ENCODE measurements around the gene ZNF217.
"Not testable (repeated sequence)": the region's sequence is repeated elsewhere in the genome, so short reads cannot be mapped to it uniquely, and the experiment has no call there.

ZNF217 gene

DNA sequence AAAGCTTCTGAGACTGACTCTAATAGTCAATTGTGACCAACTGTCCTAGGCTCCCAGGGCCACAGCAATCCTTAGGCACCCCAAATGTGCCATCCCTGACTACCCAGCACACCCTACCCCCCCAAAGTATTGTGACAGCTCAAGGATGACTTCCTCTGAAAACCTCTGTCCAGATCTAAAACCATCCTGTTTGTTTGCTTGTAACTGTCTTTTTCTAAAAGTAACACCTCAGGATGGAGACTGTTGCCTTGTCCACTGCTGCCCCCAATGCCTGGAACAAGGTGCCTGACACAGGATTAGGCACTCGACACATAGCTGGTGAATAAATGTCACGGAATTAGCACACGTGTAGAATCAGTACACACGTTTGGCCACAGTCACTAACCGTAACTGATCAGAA, 7.7 kb downstream of the ZNF217 start:
- H3K4me3 Mint-ChIP-seq: peak overlapping the region; percentile 73
- H3K27me3 Mint-ChIP-seq, H3K9me3 Mint-ChIP-seq, DNase-seq, ATAC-seq: not testable (repeated sequence)
- peak overlapping the region; percentile 95 for H3K27ac Mint-ChIP-seq
- H3K4me1 Mint-ChIP-seq: peaks cover 79% of the 10 kb centered on the region
- peaks cover 18% of the 10 kb centered on the region for H3K36me3 Mint-ChIP-seq (ENCODE audit: low read depth)

DNA sequence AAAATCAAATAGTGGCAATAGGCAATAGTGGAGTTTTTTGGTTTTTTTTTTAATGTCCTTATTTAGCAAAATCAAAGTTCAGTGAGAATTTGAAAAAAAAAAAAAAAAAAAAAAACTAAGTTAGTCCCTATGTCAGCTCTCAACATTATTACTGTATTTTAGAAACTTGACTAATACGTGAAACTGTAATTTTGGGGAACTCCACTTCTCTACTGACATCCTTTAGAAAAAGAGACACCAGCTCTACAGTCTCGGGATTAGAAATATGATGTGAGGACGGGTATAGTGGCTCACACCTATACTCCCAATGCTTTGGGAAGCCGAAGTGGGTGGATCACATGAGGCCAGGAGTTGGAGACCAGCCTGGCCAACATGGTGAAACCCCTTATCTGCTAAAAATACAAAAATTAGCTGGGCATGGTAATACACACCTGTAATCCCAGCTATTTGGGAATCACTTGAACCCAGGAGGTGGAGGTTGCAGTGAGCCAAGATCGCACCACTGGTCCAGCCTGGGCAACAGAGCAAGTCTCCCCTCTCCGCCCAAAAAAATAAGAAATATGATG, 8.6 kb downstream of the ZNF217 start:
- Mint-ChIP-seq H3K4me1 (peaks cover 82% of the 10 kb centered on the region), H3K4me3 (peak overlapping the region; percentile 73), H3K36me3 (ENCODE audit: low read depth) (peaks cover 25% of the 10 kb centered on the region), H3K27ac (peak overlapping the region; percentile 95)
- not testable (repeated sequence) for DNase-seq, H3K9me3 Mint-ChIP-seq, H3K27me3 Mint-ChIP-seq
- peak; percentile 30 for ATAC-seq

DNA sequence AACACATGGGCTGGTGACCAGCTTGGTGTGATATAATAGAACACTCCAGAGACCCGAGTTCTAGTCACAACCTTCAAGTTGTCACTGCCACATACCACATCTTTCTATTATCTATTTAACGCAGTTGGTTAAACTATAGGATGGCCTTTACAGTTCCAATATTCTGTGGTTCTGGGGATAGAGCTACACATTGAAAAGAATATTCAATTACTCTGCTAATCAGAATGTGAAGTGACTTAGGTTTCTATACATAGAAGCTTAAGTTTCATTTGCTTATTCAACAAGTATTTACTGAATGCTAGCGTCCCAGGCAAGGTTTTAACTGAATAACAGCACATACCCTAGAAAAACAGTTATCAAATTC, 9.1 kb downstream of the ZNF217 start:
- not testable (repeated sequence) for DNase-seq, H3K27me3 Mint-ChIP-seq, ATAC-seq, H3K9me3 Mint-ChIP-seq
- peak overlapping the region; percentile 85 for H3K4me3 Mint-ChIP-seq
- peak overlapping the region; percentile 95 for H3K27ac Mint-ChIP-seq
- peaks cover 83% of the 10 kb centered on the region for H3K4me1 Mint-ChIP-seq
- H3K36me3 Mint-ChIP-seq (ENCODE audit: low read depth): peaks cover 28% of the 10 kb centered on the region

DNA sequence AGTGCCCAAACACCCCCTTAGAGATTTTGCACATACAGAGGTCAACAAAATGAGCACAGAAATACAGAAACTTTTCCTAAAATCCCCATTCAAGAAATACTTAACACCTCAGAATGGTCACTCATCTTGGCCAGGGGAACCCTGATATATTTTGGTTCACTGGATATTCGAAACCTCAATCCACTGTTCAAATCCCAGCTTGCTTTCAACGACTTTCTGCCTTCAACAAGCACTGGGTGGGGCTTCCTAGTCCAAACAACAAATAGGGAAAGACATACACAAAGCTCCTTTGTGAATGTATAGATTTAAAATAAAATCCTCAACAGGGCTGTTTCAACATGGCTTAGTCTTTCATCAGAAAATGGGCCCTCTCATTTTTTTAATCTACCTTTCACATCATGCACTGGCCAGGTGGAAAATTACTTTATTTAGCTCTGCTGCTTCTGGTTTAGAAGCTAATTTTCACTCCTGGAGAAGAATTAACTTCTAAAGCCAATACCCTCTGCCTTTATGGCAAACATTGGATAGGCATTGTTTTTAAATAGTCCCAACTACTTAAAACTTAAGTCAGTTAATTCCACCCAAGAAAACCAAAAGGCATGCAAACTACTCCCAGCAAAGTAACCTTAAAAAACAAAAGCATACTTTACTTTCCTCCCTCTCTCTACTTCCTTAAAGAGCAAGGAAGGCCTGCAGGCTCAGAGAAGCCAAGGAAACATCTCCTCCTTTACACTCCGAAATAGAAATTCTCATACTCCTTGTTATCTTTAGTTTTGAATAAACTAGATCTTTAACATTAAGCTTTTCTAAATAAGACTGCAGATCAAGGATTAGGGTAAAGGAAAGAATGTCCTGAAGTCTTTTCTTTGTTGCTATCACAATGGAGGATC, 9.7 kb downstream of the ZNF217 start:
- DNase-seq, H3K27me3 Mint-ChIP-seq, H3K9me3 Mint-ChIP-seq, ATAC-seq: not testable (repeated sequence)
- Mint-ChIP-seq H3K36me3 (ENCODE audit: low read depth) (peaks cover 28% of the 10 kb centered on the region), H3K27ac (peak overlapping the region; percentile 95), H3K4me3 (peak overlapping the region; percentile 85), H3K4me1 (peaks cover 86% of the 10 kb centered on the region)

DNA sequence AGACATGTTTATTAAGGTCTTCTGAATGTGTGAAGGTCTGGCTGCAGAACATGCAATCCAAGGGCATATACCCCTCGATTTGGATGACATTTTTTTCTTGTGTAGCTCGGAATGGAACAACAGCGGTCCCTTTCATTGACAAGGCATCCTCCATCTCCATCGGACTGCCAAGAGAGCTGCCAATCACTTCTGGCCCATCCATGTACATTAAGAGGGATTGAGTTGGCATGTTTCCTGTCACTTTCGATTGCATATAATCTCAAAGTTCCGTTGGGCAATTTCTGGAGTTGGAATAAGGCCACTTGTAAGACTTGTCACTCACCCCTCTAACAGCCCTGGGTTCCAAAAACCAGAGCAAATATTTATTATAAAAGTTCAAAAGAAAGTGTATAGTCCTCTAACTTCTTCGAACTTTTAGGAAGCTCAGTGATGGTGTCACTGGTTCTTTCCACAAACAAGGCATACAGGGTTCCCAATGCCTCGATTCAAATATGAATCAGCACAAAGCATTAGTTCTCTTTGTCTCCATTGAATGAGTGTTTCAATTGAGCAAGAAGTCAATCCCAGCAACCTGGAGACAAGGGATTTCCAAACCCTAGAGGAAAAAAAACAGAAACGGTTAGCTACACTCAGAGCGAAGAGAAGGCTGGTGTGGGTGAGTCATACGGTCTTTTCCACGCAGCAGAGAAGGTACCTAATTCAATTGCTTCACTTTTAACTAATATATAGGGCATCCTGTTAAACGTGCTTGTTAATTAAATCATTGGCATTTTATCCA, 10.9 kb downstream of the ZNF217 start:
- peaks cover 94% of the 10 kb centered on the region for H3K4me1 Mint-ChIP-seq
- H3K9me3 Mint-ChIP-seq: no peaks in the 10 kb centered on the region
- peak; percentile 43 for DNase-seq
- H3K27ac Mint-ChIP-seq: peak overlapping the region; percentile 95
- H3K36me3 Mint-ChIP-seq (ENCODE audit: low read depth): peaks cover 32% of the 10 kb centered on the region
- H3K27me3 Mint-ChIP-seq: no peaks in the 10 kb centered on the region
- H3K4me3 Mint-ChIP-seq: peak overlapping the region; percentile 85
- ATAC-seq: peak; percentile 65

DNA sequence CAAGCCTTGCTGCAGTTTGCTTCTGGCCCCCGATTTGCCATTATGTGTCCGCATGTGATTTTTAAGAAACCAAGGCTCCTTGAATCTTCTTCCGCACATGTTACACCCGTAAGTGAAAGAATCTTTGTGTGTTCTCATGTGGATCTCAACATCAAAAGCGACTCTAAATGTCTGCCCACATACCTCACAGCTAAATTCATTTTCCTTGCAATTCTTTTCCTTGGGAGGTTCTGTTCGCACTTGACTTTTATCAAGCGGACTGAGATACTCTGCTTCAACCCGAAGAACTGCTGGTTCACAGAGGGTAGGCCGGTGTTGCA, 11.4 kb downstream of the ZNF217 start:
- Mint-ChIP-seq H3K36me3 (ENCODE audit: low read depth) (peaks cover 37% of the 10 kb centered on the region), H3K4me3 (peak overlapping the region; percentile 85), H3K4me1 (peaks cover 97% of the 10 kb centered on the region), H3K9me3 (no peaks in the 10 kb centered on the region), H3K27me3 (no peaks in the 10 kb centered on the region), H3K27ac (peak overlapping the region; percentile 95)
- DNase-seq (no peak), ATAC-seq (no peak)

DNA sequence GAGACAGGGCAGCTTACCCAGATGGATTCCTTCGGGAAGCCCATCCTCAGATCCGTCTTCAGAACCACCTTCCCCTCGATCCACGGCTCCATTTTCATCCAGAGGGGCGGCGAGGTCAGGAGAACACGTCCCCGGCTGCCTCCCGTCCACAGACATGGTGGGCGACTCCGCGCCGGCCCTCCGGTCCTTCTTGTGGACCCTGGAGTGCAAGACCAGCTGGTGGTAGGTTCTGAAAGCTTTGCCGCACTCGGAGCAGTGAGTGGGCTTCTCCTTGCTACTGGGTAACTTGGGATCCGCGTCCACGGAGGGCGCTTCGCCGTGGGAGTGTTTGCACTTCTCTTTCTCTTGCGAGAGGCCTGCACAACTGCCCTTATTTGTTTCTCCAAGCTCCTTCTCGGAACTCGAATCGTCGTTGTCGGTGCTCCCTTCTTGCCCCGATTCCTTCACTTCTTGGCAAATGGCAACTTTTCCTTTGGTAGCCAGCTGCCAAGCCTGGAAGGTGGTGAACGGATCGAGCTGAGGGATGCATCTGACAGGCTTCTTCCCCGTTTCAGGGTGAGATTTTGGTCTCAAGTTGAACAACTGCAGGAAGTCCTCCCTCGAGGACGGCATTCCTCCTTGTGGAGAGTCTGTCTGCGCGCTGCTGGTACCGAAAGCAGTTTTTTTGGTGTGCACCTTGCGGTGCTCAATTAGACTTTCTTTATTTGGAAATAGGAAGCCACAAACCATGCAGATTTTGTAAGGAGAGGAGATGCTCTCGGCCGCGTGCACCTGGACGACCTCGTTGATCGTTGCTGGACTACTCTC, 12.0 kb downstream of the ZNF217 start:
- H3K9me3 Mint-ChIP-seq: no peaks in the 10 kb centered on the region
- H3K27ac Mint-ChIP-seq: peak overlapping the region; percentile 95
- DNase-seq (peak; percentile 33), ATAC-seq (no peak)
- no peaks in the 10 kb centered on the region for H3K27me3 Mint-ChIP-seq
- H3K4me3 Mint-ChIP-seq: peak overlapping the region; percentile 85
- peaks cover 43% of the 10 kb centered on the region for H3K36me3 Mint-ChIP-seq (ENCODE audit: low read depth)
- peaks cover 97% of the 10 kb centered on the region for H3K4me1 Mint-ChIP-seq

DNA sequence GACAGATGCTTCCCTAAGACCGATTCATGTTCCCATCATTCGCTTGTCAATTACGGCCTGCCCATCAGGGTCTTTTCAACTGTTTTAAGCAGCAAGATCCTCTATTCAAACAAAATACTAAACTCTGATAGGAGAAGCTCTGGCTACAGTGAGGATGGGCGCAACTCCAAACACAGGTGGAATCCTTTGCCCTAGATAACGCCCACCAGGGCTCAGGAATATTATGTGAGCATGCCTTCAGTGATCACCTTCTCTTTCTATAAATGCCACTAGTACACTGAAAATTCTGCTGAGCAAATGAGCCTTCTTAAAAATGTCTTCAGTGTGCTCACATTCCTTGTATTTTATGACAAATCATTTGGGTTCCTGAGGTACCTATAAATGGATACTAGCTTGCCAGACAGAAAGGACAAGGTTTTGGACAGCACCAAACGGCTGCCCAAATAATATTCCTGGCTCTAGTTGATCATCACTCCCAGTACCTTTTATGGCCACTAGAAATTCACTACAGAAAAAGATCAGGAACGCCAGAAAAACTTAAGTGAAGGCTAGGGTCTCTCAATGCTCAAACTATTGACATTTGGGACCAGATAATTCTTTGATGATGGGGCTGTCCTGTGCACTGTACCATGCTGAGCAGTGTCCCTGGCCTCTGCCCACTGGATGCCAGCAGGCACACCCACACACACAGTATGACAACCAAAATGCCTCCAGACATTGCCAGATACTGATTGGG, 13.1 kb downstream of the ZNF217 start:
- no peak for DNase-seq
- no peak for ATAC-seq
- H3K27me3 Mint-ChIP-seq: no peaks in the 10 kb centered on the region
- peak overlapping the region; percentile 85 for H3K4me3 Mint-ChIP-seq
- peaks cover 97% of the 10 kb centered on the region for H3K4me1 Mint-ChIP-seq
- peak overlapping the region; percentile 95 for H3K27ac Mint-ChIP-seq
- peaks cover 54% of the 10 kb centered on the region for H3K36me3 Mint-ChIP-seq (ENCODE audit: low read depth)
- no peaks in the 10 kb centered on the region for H3K9me3 Mint-ChIP-seq

DNA sequence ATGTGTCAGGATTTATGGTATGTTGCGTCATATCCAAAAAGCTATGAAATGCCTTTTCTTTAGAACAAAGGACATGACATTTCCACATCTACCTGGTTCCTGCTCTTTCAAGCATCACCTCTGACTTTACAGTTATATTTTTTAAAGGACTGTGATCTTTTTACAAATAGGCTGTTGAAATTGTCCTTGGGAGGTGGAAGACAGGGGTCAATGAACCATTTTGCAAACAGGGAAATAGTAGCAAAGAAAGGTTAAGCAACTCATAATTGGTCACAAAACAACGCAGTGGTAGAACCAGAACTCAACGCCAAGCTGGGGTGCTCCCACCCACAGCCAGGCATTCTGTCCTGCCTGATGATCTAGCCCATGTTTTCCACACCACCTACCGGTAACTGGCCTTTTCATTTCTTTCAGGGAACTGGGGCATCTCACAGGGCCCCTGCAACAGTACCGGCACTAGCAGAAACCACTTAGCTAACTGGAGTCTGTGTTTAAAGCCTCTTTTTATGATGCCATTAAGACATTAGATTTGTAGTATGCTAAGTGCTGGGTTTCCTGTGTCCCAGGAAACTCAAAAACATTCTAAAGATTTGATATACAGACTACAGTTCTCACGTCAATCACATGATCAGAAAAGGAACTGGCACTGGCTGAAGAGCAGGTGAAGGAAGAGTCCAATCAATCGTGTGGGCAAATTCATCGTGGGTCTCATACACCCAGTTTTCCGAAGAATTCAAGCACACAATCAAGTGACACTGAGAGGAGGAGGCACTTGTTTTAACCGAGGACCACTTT, 13.9 kb downstream of the ZNF217 start:
- Mint-ChIP-seq H3K36me3 (ENCODE audit: low read depth) (peaks cover 62% of the 10 kb centered on the region), H3K27ac (peak overlapping the region; percentile 95), H3K9me3 (no peaks in the 10 kb centered on the region), H3K4me3 (peak overlapping the region; percentile 85), H3K27me3 (no peaks in the 10 kb centered on the region), H3K4me1 (peaks cover 97% of the 10 kb centered on the region)
- ATAC-seq: peak; percentile 25
- DNase-seq: peak; percentile 27

DNA sequence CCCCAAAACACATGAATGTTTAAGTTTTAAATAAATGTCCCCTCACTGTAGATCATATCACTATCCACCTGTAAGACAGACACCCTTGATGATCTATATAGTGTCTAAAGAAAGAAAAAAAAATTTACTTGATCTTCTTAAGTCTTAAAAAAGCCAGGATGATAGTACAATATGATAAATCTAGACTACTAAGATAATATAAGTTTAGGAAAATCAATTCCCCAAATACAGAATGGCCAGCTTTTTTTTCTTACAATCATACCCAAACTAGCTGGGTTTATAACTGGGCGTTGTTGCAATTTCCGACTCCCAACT, 14.4 kb downstream of the ZNF217 start:
- ATAC-seq: no peak

DNA sequence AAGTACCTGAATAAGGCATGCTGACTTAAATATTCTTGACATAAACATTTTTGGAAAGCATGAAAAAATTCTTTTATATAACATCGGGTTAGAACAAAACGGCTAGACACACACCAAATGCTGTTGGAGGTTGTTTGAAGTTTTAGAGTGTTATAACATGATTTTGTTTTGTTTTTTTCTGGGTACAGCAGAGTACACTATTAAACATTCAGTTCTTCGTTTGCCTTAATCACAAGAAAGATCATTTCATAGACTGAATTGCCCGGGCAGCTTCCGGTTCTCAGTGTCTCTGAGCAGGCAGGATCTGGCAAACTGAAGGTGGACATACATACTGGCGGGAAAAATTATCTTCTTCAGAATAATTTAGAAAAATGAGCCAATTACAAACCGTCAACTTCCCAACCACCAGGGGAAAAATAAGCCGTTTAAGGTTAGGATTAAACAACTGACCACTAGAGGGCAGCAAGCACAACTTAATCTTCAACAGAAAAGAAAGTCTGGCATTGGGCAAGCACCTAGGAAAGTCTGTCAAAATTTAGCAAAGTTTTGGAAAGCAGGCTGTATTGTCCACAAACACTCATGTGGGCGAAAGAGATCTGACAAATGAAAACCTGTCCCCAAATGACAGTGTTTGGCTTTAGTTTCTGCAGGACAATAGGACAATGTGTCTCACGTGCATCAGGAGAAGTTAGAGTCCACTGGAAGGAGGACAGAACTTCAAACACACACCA, 15.0 kb downstream of the ZNF217 start:
- DNase-seq: peak; percentile 54
- peaks cover 71% of the 10 kb centered on the region for H3K36me3 Mint-ChIP-seq (ENCODE audit: low read depth)
- peak overlapping the region; percentile 95 for H3K27ac Mint-ChIP-seq
- no peaks in the 10 kb centered on the region for H3K9me3 Mint-ChIP-seq
- peak; percentile 42 for ATAC-seq
- no peaks in the 10 kb centered on the region for H3K27me3 Mint-ChIP-seq
- peaks cover 96% of the 10 kb centered on the region for H3K4me1 Mint-ChIP-seq
- peak overlapping the region; percentile 85 for H3K4me3 Mint-ChIP-seq

More for the DNA sequence above, 14.4 kb downstream of the ZNF217 start:
- H3K9me3 Mint-ChIP-seq: no peaks in the 10 kb centered on the region
- H3K27ac Mint-ChIP-seq: peak overlapping the region; percentile 95
- DNase-seq: no peak
- H3K27me3 Mint-ChIP-seq: no peaks in the 10 kb centered on the region
- peak overlapping the region; percentile 85 for H3K4me3 Mint-ChIP-seq
- H3K4me1 Mint-ChIP-seq: peaks cover 96% of the 10 kb centered on the region
- peaks cover 67% of the 10 kb centered on the region for H3K36me3 Mint-ChIP-seq (ENCODE audit: low read depth)

DNA sequence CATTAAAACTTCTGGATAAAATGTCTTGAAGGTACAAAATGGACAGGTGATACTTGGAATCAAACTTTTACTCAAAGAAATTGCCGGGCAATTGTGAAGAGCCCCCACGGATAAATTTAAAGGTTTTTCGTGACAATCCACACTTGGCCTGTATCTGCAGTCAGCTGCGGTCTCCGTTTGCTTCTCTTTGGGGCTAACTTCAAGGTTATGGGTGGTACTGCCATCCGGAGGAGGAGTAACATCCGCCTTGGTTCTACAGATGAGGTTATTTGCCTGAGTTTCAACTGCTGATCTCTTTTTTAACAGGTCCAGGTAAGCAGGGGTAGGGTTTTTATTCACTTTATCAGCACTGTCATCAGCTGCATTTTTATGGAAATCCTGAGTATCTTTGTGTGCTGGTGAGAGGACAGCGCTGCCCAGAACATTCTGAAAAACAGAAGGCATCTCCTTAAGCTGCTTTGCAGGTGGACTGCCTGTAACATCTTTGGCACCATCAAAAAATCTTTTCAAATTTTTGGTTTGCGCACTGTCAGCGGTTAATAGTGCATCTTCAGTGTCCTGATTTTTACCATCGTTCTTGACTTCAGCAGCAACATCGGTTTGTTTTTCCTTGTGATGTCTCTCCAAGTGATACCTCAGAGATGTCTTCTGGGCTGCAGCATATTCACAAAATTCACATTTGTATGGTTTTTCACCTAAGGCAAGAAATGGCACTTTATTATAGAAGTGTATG, 16.9 kb downstream of the ZNF217 start:
- peak overlapping the region; percentile 95 for H3K27ac Mint-ChIP-seq
- H3K4me3 Mint-ChIP-seq: peak overlapping the region; percentile 56
- no peak for ATAC-seq
- H3K27me3 Mint-ChIP-seq: no peaks in the 10 kb centered on the region
- no peak for DNase-seq
- no peaks in the 10 kb centered on the region for H3K9me3 Mint-ChIP-seq
- H3K36me3 Mint-ChIP-seq (ENCODE audit: low read depth): peaks cover 72% of the 10 kb centered on the region
- H3K4me1 Mint-ChIP-seq: peaks cover 96% of the 10 kb centered on the region

All from activated naive CD8-positive, alpha-beta T cell treated with anti-CD3 and anti-CD28 coated beads, Interleukin-2, amount 50 U/mL, for 24 hours (primary cell).